GM12875 (cell line): ENCODE measurements around the gene RPS6KA3.
"Not testable (repeated sequence)": the region's sequence is repeated elsewhere in the genome, so short reads cannot be mapped to it uniquely, and the experiment has no call there.

Experiments used
- H3K4me3 ChIP-seq: one replicate; pipeline ENCODE4 v1.5.1; 2011; ENCODE audit warnings: low read depth, low read length, control low read depth
- TF ChIP-seq, protein P1 (sequence below): IDR thresholded peaks from 2 replicates; pipeline ENCODE4 v1.5.1; 2011; ENCODE audit warnings: low read depth, mild to moderate bottlenecking, control low read depth, inconsistent platforms, low read length, moderate library complexity, borderline replicate concordance; ENCODE audit not compliant: insufficient read depth

The RPS6KA3 gene

DNA sequence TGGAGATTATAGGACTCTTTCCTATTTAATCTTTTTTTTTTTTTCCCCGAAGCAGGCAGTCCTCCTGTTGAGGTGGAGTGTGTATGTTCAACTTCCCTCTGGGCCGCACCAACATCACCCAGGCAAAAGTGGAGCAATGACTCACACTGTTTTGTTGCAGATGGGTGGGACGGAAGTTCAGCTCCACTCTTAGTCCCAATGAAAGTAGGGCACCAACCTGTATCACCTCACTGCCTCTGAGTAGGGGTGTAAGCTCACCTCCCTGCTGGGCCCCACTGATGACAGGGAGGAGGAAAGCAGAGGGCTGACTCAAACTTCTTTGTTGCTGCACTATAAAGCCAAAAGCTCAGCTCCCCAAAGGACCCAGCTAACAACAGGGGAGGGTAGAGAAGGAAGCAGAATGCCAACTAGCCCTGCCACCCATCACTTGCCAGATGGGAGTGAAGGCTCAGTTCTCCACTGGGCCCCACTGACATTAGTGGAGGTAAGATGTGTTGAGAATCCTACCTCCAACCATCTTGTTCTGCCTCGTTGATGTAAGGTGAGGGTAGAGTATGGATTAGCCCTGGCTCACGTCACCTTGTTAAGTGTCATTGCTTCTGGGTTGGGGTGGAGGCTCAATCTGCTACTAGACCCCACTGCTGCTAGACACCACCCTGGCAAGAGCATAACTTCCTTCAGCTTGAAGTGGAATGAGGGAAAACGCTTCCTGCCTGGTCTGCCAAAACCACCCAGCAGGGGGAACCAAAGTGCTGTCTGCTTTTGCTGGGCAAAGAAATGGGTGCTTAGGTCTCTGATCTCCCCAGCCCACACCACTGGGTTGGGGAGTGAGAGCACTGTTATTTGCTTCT, 14.1 kb downstream of the RPS6KA3 start:
- TF ChIP-seq, protein P1, sequence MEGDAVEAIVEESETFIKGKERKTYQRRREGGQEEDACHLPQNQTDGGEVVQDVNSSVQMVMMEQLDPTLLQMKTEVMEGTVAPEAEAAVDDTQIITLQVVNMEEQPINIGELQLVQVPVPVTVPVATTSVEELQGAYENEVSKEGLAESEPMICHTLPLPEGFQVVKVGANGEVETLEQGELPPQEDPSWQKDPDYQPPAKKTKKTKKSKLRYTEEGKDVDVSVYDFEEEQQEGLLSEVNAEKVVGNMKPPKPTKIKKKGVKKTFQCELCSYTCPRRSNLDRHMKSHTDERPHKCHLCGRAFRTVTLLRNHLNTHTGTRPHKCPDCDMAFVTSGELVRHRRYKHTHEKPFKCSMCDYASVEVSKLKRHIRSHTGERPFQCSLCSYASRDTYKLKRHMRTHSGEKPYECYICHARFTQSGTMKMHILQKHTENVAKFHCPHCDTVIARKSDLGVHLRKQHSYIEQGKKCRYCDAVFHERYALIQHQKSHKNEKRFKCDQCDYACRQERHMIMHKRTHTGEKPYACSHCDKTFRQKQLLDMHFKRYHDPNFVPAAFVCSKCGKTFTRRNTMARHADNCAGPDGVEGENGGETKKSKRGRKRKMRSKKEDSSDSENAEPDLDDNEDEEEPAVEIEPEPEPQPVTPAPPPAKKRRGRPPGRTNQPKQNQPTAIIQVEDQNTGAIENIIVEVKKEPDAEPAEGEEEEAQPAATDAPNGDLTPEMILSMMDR, result peak; percentile 83
- no peak overlapping the region for H3K4me3 ChIP-seq

DNA sequence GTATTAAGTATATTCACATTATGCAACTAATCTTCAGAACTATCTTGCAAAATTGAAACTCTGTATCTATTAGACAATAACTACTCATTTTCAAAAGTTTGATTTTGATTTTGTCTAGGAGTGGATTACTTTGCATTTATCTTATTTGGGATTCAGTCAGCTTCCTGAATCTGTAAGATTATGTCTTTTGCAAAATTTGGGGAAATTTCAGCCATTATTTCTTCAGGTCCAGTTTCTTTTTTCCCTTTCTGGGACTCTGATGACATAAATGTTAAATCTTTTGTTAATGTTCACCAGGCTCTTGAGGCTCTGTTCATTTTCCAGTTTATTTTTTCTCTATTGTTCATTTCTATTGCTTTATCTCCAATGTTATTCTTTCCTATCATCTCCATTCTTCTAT, 15.0 kb downstream of the RPS6KA3 start:
- TF ChIP-seq, protein P1, result no peak
- H3K4me3 ChIP-seq, result no peak overlapping the region

DNA sequence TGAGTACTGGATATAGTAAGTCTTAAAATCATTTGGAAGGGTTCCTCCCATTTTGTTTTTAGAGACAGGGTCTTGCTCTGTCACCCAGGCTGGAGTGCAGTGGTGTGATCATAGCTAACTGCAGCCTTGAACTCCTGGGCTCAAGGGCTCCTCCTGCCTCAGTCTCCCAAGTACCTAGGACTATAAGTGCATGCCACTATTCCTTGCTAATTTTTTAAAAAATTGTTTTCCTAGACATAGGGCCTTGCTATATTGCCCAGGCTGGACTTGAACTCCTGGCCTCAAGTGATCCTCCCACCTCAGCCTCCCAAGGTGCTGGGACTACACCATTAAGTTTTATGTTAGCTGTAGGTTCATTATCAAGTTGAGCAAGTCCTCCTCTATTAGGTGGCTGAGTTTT, 16.6 kb downstream of the RPS6KA3 start:
- not testable (repeated sequence) for H3K4me3 ChIP-seq

DNA sequence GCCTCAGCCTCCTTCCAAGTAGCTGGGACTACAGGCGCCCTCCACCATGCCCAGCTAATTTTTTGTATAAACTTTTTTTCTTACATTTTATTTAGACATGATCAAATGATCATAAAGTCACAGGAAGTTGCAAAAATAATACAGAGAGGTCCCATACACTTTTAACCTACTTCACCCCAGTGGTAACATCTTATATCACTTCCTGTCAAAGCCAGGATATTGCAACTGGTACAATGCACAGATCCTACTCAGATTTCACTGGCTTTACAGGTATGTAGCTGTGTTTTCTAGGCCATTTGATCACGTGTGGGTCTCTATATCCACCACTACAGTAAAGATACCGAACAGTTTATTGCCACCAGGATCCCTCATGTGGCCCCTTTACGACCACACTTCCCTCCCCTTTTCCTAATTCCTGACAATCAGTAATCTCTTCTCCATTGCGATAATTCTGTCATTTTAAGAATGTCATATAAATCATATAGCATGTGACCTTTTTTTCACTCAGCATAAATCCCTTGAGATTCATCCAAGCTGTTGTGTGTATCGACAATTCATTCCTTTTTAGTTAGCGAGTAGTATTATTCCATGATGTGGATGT, 18.0 kb downstream of the RPS6KA3 start:
- TF ChIP-seq, protein P1, result no peak
- no peak overlapping the region for H3K4me3 ChIP-seq

DNA sequence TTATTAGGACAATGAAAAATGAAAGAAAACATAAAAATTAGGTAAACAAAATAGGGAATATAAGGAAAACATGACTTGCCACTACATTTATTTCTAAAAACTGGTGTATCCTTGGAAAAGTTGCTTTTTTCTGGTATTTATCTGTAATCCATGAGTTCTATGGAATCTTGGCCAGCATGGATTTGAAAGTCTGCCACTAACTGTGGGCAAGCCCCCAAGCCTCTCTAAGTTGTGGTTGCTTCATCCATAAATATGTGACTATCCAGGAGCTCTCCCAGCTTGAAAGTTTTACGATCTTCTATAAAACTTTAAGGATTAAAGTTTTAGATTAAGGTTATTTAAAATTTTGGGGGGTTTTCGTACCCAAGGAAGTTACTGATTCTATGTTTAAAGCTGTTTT, 21.8 kb downstream of the RPS6KA3 start:
- TF ChIP-seq, protein P1, result no peak
- H3K4me3 ChIP-seq, result no peak overlapping the region

DNA sequence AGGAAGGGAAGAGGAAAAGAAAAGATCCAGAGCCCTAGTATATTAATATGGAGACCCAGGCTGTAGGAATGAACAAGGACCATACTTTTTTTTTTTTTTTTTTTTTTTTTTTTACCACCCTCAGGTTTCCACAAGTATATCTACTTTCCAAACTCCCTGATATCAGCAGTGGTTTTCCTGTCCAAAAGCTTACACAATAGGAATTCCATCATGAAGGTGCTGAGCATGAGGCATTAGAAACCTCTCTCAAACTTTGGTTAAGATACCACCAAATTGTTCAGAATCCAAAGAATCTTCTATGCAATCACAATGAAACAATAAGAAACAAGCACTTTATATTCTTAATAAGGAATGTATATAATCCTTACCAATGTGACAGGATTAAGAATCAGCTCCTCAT, 26.5 kb downstream of the RPS6KA3 start:
- H3K4me3 ChIP-seq, result no peak overlapping the region
- TF ChIP-seq, protein P1, result no peak

DNA sequence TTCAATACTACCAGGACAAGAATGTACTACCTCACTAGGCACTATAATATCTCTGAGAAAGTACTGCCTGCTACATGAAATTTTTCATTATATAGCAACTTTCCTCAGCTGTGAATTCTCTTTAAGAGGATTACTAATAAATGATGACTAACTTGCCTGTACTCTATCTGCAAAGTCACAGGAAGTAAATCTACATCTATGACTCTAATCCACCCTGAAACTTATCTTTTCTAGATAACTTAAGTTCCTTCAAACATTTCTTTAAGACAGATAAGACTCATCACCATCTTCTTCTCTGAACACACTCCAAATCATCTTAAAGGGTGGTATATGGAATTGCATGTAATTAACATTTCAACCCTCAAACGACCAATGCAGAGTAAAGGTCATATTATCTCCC, 28.8 kb downstream of the RPS6KA3 start:
- H3K4me3 ChIP-seq, result no peak overlapping the region
- TF ChIP-seq, protein P1, result no peak
